ENCODE data around the gene WDFY2. TPM values are rescaled to one million over a fixed set of nuclear protein-coding genes. Genes with fewer than 3 reads are reported as not detected.

WDFY2 gene
- total and polyA plus RNA-seq, 2 of the 8 experiments (the other 6 are each of a cell fraction or from before 2014, with no cell fraction given) = 13.9 to 29.0 TPM

DNA sequence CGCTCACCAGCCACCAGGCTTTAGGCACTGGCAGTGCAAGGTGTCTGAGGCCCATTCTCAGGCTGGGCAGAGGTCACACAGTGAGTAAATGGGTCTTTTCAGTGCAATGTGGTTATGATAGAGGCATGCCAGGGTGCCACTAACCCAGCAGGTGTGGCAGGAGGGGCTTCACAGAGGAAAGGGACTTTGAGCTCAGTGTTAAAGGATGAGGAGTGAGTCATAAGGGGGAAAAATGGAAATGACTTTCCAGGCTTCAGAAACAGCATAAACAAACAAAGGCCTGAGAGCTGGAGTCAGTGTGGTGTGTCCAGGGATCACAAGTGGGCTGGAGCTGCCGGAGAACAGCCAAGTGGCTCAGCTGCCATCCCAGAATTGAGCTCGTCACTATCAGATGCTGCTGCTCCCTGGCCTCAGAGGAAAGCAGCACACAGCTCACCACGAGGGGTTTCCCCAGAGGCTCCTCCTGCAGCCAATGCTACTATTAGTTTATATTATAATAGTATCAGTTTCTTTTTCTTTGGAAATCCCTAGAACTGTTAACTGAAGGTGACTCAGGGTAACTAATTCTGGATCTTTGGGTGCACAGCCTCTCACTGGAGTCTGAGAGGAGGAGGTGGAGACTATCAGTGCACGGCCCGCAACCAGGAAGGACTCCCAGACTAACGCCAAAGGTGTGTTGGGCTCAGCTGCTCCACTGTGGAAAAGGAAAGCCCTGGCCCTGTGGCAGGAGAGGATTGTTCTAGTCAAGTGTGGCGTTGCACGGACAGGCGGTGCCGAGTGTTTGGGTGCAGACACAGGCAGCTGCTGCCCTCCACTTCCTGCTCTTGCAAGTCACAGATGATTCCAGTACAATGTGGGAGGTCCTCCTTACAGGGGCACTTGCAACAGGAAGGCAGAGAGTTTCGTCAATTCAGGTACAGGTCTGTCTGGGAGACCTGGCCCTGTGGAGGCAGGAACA is 180.2 kb downstream of the WDFY2 start:
- WGBS, 2 experiments (ENCODE audit: extremely low coverage in 1 of 2, insufficient coverage in 1 of 2, insufficient read length in 1 of 2, insufficient replicate concordance in 2 of 2, low coverage in 1 of 2, low lambda C conversion rate in 2 of 2, missing lambda C conversion rate in 1 of 2) = 91% methylated on average over 12 of the region's 12 CpGs; no CpG with 5 or more reads in 1 of the 2 experiments
- Histone ChIP-seq H3K27ac (ENCODE audit: low read depth, low read length) (no peak overlapping the region), H2AK5ac (ENCODE audit: low read depth, low read length) (no peak overlapping the region), H3K9me3 (ENCODE audit: insufficient read depth in 2 of 2, low read depth in 1 of 2, low read length in 1 of 2) (no peaks in the 10 kb centered on the region), H4K8ac (ENCODE audit: extremely low read depth, insufficient read depth, low read length) (no peak overlapping the region), H2AFZ (ENCODE audit: low read length) (no peak overlapping the region), H3K4me3 (ENCODE audit: extremely low read depth in 1 of 4, insufficient read depth in 2 of 4, low read depth in 3 of 4, low read length in 4 of 4) (no peak overlapping the region), H3K36me3 (ENCODE audit: control insufficient read depth in 2 of 4, insufficient read depth in 4 of 4, low read length in 3 of 4) (peaks cover 2 to 19% (median 6%) of the 10 kb centered on the region in 4 experiments; a peak in 6 of 8 replicates), H4K20me1 (replicated peaks in 1 of 2; ENCODE audit: control insufficient read depth in 1 of 2, insufficient read depth in 2 of 2, low read length in 2 of 2) (peaks cover 0 to 3% of the 10 kb centered on the region in 2 experiments), H3K4me2 (ENCODE audit: insufficient read depth in 1 of 2, low read depth in 2 of 2, low read length in 2 of 2) (no peak overlapping the region), H4K5ac (ENCODE audit: insufficient read length, low read depth, low read length) (no peak overlapping the region), H3K23me2 (ENCODE audit: low read depth, low read length) (no peaks in the 10 kb centered on the region), H3K4ac (replicated peaks; ENCODE audit: insufficient read length, low read depth, low read length) (no peak overlapping the region), H3K79me2 (ENCODE audit: control insufficient read depth in 1 of 2, insufficient read depth in 2 of 2, low read length in 2 of 2) (no peaks in the 10 kb centered on the region), H3K56ac (replicated peaks; ENCODE audit: insufficient read length, low read depth, low read length) (no peak overlapping the region), H3K18ac (ENCODE audit: extremely low read depth, low read length) (no peak overlapping the region), H3K79me1 (ENCODE audit: low read depth, low read length) (no peaks in the 10 kb centered on the region; the same call in 1 of the 2 replicates), H2BK12ac (ENCODE audit: low read depth, low read length) (no peak overlapping the region), H2BK20ac (ENCODE audit: low read length) (no peak overlapping the region), H3K14ac (ENCODE audit: insufficient read length) (no peak overlapping the region), H2BK5ac (ENCODE audit: low read depth, low read length) (no peak overlapping the region; the same call in 1 of the 2 replicates), H3K27me3 (replicated peaks in 1 of 4; ENCODE audit: control insufficient read depth in 3 of 4, extremely low read depth in 1 of 4, insufficient read depth in 3 of 4, low read length in 3 of 4) (no peaks in the 10 kb centered on the region), H2BK120ac (replicated peaks; ENCODE audit: low read depth, low read length) (no peak overlapping the region), H3K23ac (ENCODE audit: insufficient read length) (no peak overlapping the region), H3K9ac (replicated peaks in 1 of 4; ENCODE audit: extremely low read depth in 1 of 4, low read depth in 3 of 4, low read length in 3 of 4) (no peak overlapping the region), H3K4me1 (replicated peaks in 1 of 4; ENCODE audit: control insufficient read depth in 3 of 4, insufficient read depth in 4 of 4, low read length in 3 of 4) (peaks cover 7 to 10% (median 9%) of the 10 kb centered on the region in 4 experiments), H2BK15ac (ENCODE audit: low read length) (no peak overlapping the region), H4K91ac (replicated peaks; ENCODE audit: insufficient read length, low read length) (no peak overlapping the region)
- ChIA-PET POLR2A (ENCODE audit: partially characterized antibody) (interaction anchor here (0.8 kb wide), 1 partner anchor 8 kb away, joined by 3 read pairs; no protein-coding TSS in a partner anchor), CTCF (ENCODE audit: partially characterized antibody) (interaction anchor here (1.1 to 1.7 kb wide), 6 partner anchors 7 to 330 kb away, joined by 4 to 6 read pairs (median 4); partner anchors contain the start of gene TMEM272)
- no peak for FAIRE-seq
- no peak for DNase-seq (ENCODE audit: low read depth in 1 of 2, low spot score in 2 of 2)
- TF ChIP-seq NANOG (IDR thresholded peaks at IDR 0.05; ENCODE audit: insufficient read depth, low read depth, low read length, poor library complexity, severe bottlenecking) = no peak
- TF ChIP-seq TCF12 (IDR thresholded peaks at IDR 0.05; ENCODE audit: low read depth, low read length) = no peak
- TF ChIP-seq TAF1 (IDR thresholded peaks at IDR 0.05; ENCODE audit: low read depth, low read length) = no peak
- TF ChIP-seq ZNF274 (IDR thresholded peaks at IDR 0.05; ENCODE audit: borderline replicate concordance, extremely low read depth, low read length) = no peak
- no peak for TF ChIP-seq HDAC6 (IDR thresholded peaks at IDR 0.05; ENCODE audit: low read depth, low read length)
- TF ChIP-seq MAFK (IDR thresholded peaks at IDR 0.05; ENCODE audit: low read depth, low read length) = no peak
- no peak for TF ChIP-seq CTBP2 (IDR thresholded peaks at IDR 0.05; ENCODE audit: borderline replicate concordance, insufficient read depth, insufficient read length, low read length)
- TF ChIP-seq GTF2F1 (IDR thresholded peaks at IDR 0.05; ENCODE audit: borderline replicate concordance, low read depth, low read length) = no peak
- no peak for TF ChIP-seq CBX5 (IDR thresholded peaks at IDR 0.05; ENCODE audit: low read depth, low read length)
- TF ChIP-seq TEAD4 (IDR thresholded peaks at IDR 0.05; ENCODE audit: low read depth, low read length) = no peak
- TF ChIP-seq RNF2 (IDR thresholded peaks at IDR 0.05; ENCODE audit: borderline replicate concordance, low read depth, low read length, missing control alignments, poor library complexity, severe bottlenecking) = no peak

Data from H1 (cell line).